ENCODE measurements around the gene GMDS. TPM values are rescaled to one million over a fixed set of nuclear protein-coding genes. Genes with fewer than 3 reads are reported as not detected.
A peak's percentile ranks its signal among the peaks of the same experiment; 100 is the strongest.

Gene GMDS
- polyA plus RNA-seq, 1 of the 3 experiments (the other 2 are of a cell fraction), result 12.3 TPM

- no peak for TF ChIP-seq REST (IDR thresholded peaks at IDR 0.05; ENCODE audit: low read depth, low read length)
- TF ChIP-seq, protein P1, sequence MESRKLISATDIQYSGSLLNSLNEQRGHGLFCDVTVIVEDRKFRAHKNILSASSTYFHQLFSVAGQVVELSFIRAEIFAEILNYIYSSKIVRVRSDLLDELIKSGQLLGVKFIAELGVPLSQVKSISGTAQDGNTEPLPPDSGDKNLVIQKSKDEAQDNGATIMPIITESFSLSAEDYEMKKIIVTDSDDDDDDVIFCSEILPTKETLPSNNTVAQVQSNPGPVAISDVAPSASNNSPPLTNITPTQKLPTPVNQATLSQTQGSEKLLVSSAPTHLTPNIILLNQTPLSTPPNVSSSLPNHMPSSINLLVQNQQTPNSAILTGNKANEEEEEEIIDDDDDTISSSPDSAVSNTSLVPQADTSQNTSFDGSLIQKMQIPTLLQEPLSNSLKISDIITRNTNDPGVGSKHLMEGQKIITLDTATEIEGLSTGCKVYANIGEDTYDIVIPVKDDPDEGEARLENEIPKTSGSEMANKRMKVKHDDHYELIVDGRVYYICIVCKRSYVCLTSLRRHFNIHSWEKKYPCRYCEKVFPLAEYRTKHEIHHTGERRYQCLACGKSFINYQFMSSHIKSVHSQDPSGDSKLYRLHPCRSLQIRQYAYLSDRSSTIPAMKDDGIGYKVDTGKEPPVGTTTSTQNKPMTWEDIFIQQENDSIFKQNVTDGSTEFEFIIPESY (IDR thresholded peaks at IDR 0.05; ENCODE audit: borderline replicate concordance, low read depth), result 0 out of 2 replicates have a peak, but pooled peaks have one; percentile 20
- TF ChIP-seq SIN3A (IDR thresholded peaks at IDR 0.05; ENCODE audit: borderline replicate concordance, low read depth, low read length), result no peak
- peak; percentile 77 for TF ChIP-seq TCF12 (IDR thresholded peaks at IDR 0.05)
- TF ChIP-seq MEF2A (IDR thresholded peaks at IDR 0.05; ENCODE audit: borderline replicate concordance, low read depth), result peak; percentile 88
- TF ChIP-seq JUND (IDR thresholded peaks at IDR 0.05), result peak; percentile 68
- TF ChIP-seq NRF1 (IDR thresholded peaks at IDR 0.05; ENCODE audit: low read depth, low read length), result no peak
- no peak for TF ChIP-seq GABPA (IDR thresholded peaks at IDR 0.05; ENCODE audit: low read depth)
- TF ChIP-seq SMC3 (IDR thresholded peaks at IDR 0.05; ENCODE audit: low read depth, low read length), result no peak
- no peak for TF ChIP-seq GATA2 (CRISPR knock-in tag; IDR thresholded peaks at IDR 0.05)
- TF ChIP-seq TAF1 (IDR thresholded peaks at IDR 0.05; ENCODE audit: borderline replicate concordance, low read depth, low read length), result no peak
- TF ChIP-seq FOXM1 (IDR thresholded peaks at IDR 0.05; ENCODE audit: low read depth), result 0 out of 2 replicates have a peak, but pooled peaks have one; percentile 52
- TF ChIP-seq USF2 (IDR thresholded peaks at IDR 0.05; ENCODE audit: borderline replicate concordance, low read depth, low read length), result no peak
- TF ChIP-seq CHD2 (IDR thresholded peaks at IDR 0.05; ENCODE audit: low read length, partially characterized antibody), result no peak
- no peak for TF ChIP-seq ELF1 (IDR thresholded peaks at IDR 0.05)
- TF ChIP-seq TEAD4 (IDR thresholded peaks at IDR 0.05; ENCODE audit: borderline replicate concordance, insufficient read depth), result peak; percentile 34; the same call in 1 of the 2 replicates
- peak; percentile 75; the same call in 1 of the 2 replicates for TF ChIP-seq FOSL2 (IDR thresholded peaks at IDR 0.05; ENCODE audit: borderline replicate concordance, low read depth)
- TF ChIP-seq RXRA (IDR thresholded peaks at IDR 0.05; ENCODE audit: borderline replicate concordance, low read depth), result 0 out of 2 replicates have a peak, but pooled peaks have one; percentile 35
- TF ChIP-seq YY1 (IDR thresholded peaks at IDR 0.05; ENCODE audit: low read depth), result no peak; the same call in 1 of the 2 replicates
- peak; percentile 72 for TF ChIP-seq CTCF (IDR thresholded peaks at IDR 0.05)
- TF ChIP-seq EP300 (IDR thresholded peaks at IDR 0.05; ENCODE audit: borderline replicate concordance in 1 of 2, low read depth in 1 of 2, low read length in 1 of 2), result peak in 1 of 2 experiments; percentile 65; a peak in 1 of 4 replicates
- TF ChIP-seq EZH2phosphoT487 (IDR thresholded peaks at IDR 0.05; ENCODE audit: borderline replicate concordance, low read depth), result no peak
- TF ChIP-seq, protein P2, sequence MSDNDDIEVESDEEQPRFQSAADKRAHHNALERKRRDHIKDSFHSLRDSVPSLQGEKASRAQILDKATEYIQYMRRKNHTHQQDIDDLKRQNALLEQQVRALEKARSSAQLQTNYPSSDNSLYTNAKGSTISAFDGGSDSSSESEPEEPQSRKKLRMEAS (IDR thresholded peaks at IDR 0.05; ENCODE audit: low read depth), result no peak; the same call in 1 of the 2 replicates
- TF ChIP-seq RAD21 (IDR thresholded peaks at IDR 0.05; ENCODE audit: low read length), result peak; percentile 44
Observed at GRCh38 chr6:1686117-1687098, 559.0 kb downstream of the GMDS start (continued).

All from SK-N-SH (cell line).